GM19328 (cell line): ENCODE measurements around the gene AKIRIN1.
"Not testable (repeated sequence)": the region's sequence is repeated elsewhere in the genome, so short reads cannot be mapped to it uniquely, and the experiment has no call there.

Source experiments
- ATAC-seq: cut with Tn5 transposase; IDR thresholded peaks from one replicate; pipeline ENCODE4 v1.9.1; 2021; ENCODE audit warnings: mild to moderate bottlenecking, moderate library complexity; ENCODE audit not compliant: unreplicated experiment

AKIRIN1 gene

DNA sequence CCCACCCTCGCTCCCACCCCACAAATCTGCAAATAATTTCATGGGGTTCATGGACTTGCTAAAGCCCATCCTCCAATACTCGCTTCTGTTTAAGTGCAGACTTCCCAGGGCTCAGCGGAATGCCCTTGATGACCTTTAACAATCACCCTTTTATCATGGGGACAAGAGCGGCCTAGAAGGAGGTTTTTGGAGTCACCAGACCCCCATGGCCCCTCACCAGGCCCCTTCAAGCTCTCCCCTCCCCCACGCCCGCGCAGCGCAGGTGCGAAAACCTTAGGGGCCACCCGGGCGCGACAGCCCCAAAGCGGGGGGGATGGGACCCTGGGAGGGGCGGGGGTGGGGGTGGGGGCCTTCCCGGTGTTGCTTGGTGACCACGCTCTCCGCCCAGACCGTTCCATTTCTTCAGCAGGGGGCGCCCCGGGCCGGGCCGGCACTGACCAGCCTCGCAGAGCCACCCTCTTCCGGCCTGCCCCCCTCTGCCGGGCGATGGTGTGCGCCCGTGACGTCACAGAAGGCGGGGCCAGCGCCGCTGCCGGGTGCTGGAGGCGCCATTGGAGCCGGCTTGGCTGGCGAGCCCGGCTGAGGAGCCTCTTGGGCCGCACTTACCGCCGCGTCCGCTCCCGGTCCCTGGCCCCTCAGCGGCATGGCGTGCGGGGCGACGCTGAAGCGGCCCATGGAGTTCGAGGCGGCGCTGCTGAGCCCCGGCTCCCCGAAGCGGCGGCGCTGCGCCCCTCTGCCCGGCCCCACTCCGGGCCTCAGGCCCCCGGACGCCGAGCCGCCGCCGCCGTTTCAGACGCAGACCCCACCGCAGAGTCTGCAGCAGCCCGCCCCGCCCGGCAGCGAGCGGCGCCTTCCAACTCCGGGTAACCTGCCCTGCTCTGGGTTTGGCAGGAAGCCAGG lies at the start of gene AKIRIN1:
TSS of gene AKIRIN1 (plus strand) at position 539 of the 900 bp plus-strand sequence. CDS start at position 644, 105 bp downstream.
- ATAC-seq: peak; percentile 96

GRCh38 chr1:38941527-38942019 lies 49.5 kb upstream of the AKIRIN1 start, which contains the start of gene RHBDL2:
RHBDL2 (minus strand) TSS chr1:38941830; CDS start chr1:38919212, 22,618 bp downstream.
- ATAC-seq: no peak

DNA sequence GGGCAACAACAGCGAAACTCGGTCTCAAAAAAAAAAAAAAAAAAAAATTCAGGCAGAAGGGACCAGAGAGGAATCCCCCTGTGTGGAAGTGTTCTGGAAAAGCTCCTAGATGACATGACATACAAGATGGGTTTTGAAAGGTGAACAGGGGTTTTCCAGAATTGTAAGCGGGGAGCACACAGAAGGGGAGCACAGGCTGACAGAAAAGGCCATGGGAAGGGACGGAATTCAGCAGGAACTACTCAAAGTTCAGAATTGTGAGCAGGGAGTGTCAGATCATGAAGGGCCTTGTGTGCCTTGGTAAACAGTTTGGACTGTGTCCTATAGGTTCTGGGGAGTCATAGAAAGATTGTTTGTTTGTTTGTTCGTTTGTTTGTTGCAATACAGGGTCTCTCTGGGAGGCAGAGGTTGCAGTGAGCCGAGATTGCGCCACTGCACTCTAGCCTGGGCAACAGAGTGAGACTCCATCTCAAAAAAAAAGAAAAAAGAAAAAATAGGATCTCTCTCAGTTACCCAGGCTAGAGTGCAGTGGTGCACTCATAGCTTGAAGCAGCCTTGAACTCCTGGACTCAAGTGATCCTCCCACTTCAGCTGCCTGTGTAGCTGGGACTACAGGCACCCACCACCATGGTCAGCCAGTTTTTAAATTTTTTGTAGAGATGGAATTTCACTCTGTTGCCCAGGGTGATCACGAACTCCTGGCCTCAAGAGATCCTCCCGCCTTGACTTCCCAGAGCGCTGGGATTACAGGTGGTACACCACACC lies 48.2 kb upstream of the AKIRIN1 start:
- ATAC-seq: no peak

DNA sequence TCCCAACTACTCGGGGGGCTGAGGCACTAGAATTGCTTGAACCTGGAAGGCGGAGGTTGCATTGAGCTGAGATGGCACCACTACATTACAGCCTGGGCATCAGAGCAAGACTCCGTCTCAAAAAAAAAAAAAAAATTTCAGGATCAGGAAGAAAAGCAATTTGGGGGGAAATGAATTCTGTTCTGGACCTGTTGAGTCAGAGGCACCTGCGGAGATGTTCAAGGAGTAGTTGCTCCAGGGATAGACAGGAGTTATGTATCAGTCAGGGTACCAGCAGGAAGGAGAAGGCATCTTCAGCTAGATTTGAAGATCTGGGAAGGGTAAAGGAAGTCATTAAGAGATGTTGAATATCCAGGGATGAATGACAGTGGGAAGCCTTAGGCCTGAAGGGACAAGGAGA lies 46.5 kb upstream of the AKIRIN1 start:
- ATAC-seq: no peak

DNA sequence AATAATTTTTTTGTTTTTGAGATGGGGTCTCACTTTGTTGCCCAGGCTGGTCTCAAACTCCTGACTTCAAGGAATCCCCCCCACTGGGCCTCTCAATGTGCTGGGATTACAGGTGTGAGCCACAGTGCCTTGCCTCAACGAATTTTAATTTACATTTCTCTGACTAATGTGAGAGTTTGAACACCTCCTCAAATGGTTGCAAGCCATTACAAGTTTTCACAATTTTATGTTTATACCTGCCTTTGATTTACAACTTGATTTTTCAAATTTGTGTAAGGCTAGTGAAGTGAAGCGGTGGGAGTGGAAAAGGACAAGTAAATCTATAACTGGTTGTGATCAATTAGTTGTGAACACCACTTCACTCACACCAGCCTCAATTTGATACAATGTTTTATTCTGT lies 40.5 kb upstream of the AKIRIN1 start:
- ATAC-seq: no peak

- ATAC-seq: no peak
Observed at GRCh38 chr1:38953433-38953860, 37.6 kb upstream of the AKIRIN1 start.

GRCh38 chr1:38958967-38959366 lies 32.1 kb upstream of the AKIRIN1 start:
- ATAC-seq: no peak

DNA sequence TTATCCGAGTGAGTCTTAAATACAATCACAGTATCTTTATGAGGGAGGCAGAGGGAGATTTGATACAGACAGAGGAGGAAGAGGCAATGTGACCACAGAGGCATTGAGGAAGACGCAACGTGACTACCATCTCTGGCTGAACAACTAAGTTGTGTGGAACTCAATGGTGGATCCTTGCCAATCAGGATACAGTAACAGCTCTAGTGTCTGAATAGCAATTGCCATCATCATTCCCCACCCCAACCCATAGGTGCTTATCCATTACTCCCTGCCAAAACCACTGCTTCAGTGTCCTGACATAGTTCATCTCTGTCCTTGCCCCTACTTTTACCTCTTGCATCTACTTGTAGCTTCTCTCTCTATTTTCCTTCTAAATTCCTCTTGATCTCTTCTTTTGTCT lies 29.0 kb upstream of the AKIRIN1 start:
- ATAC-seq: no peak

- ATAC-seq: no peak
Observed at GRCh38 chr1:38962560-38962959, 28.5 kb upstream of the AKIRIN1 start.

- no peak for ATAC-seq
Observed at GRCh38 chr1:38964140-38964548, 26.9 kb upstream of the AKIRIN1 start.

DNA sequence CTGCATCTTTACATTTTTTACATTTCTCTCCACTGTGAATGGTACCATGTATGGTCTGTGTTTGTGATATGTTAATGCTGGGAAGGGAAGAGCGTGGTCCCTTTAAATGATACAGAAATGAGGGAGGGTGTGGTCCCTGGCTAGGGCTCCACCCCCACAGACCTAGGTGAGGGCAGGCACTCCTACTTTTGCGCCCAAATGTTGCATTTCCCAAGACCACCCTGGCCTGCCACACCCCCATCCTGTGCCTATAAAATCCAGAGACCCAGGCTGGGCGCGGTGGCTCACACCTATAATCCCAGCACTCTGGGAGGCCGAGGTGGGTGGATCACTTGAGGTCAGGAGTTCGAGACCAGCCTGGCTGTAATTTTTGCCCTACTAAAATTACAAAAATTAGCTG lies 17.9 kb upstream of the AKIRIN1 start:
- not testable (repeated sequence) for ATAC-seq

GRCh38 chr1:38973659-38974437 lies 17.2 kb upstream of the AKIRIN1 start:
- ATAC-seq: no peak

- ATAC-seq: not testable (repeated sequence)
Observed at GRCh38 chr1:38977399-38978244, 13.5 kb upstream of the AKIRIN1 start.

GRCh38 chr1:38978245-38978542 lies 12.9 kb upstream of the AKIRIN1 start:
- ATAC-seq: not testable (repeated sequence)

DNA sequence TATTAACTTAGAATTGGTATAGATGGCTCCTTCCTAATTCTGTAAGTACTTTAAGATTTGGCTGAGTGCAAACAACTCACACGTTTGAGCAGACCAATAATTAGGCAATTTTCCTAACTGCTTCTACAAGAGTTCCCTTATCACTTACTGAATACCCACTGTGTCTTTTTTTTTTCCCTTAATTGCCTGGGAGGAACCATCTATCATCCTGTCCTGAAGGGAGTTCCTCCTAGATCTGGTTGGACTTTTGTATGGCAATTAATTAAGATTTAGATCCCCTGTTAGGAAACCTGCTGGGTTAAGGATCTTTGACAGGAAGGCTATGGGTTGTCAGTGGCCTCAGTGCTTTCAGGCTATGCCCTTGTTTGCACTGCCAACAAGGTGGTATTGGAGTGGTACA lies 11.7 kb upstream of the AKIRIN1 start:
- ATAC-seq: not testable (repeated sequence)

- no peak for ATAC-seq
Observed at GRCh38 chr1:38989979-38990378, 1.1 kb upstream of the AKIRIN1 start.

GRCh38 chr1:38990386-38990737 lies 714 bp upstream of the AKIRIN1 start:
- ATAC-seq: no peak

GRCh38 chr1:38991638-38992411 lies 749 bp downstream of the AKIRIN1 start:
- no peak for ATAC-seq

DNA sequence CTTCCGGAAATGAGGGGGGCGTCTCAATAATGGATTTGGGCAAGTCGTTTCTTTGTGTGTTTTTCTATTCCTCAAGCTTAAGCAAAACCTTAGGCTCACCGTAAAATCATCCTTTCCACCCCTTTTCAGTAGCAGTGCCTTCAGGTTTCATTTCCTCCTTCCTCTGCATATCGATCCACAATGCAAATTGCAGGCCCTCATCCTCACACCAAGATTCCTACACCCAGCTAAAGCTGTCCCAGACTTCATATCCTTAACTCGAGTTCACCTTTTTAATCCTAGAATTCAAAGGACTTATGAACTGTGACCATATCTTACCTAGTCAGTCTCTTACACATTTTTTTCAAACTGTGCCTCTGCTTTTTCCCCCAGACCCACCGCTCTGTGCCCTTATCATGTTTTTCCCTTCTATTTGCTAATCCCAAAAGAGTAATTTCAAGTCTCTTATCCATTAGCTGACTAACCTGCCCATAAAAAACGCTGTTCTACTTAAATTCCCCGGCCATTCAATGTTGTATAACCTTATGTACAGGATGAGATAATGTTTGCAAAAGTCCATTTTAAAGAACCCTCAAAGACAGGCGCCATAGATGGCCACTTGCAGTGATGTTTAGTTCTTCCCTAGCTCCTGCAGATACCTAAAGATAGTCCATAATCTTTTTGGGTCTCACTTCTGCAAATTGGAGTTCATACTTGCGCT lies 1.5 kb downstream of the AKIRIN1 start:
- no peak for ATAC-seq
